PC-9 (cell line): ENCODE results near the gene NRM. TPM values are rescaled to one million over a fixed set of nuclear protein-coding genes. Genes with fewer than 3 reads are reported as not detected.

Experiments
- BruUV-seq: library from RNA; stranded (reverse); fragments of 400-500 nt; replicated peaks from 2 replicates; lab custom pipeline; 2021; lab: Mats Ljungman, UMichigan
- CTCF ChIA-PET: fragments of 300-600 bp; sonication (Branson Sonifier 250); formaldehyde crosslinking; loops from one replicate; lab custom pipeline; 2022; ENCODE audit warnings: antibody characterized with exemption; lab: Charles Lee
- POLR2A ChIA-PET: fragments of 300-600 bp; sonication (Branson Sonifier 250); formaldehyde crosslinking; loops from one replicate; lab custom pipeline; 2022; ENCODE audit warnings: antibody characterized with exemption; ENCODE audit not compliant: unreplicated experiment; lab: Charles Lee
- DNase-seq, 2 experiments: peaks; one replicate each; pipeline versions ENCODE4 v3.0.0 to v3.0.0-alpha.2; 2015 to 2022; ENCODE audit warnings: mixed read lengths in 1 of 2
- H2AFZ ChIP-seq: fragments of 200-600 bp; sonication (generic); 2 replicates; pipeline ENCODE4 v1.8.1; 2017; ENCODE audit warnings: antibody characterized with exemption
- H3F3A ChIP-seq: fragments of 200-600 bp; sonication (generic); 2 replicates; pipeline ENCODE4 v1.8.1; 2017; ENCODE audit warnings: antibody characterized with exemption, mild to moderate bottlenecking, low read depth; ENCODE audit not compliant: insufficient read depth
- H3K27ac ChIP-seq: fragments of 200-600 bp; sonication (generic); 2 replicates; pipeline ENCODE4 v1.6.1; 2016; ENCODE audit warnings: mixed run types
- H3K27me3 ChIP-seq: fragments of 200-600 bp; sonication (generic); 2 replicates; pipeline ENCODE4 v1.6.1; 2016; ENCODE audit warnings: low read depth, mixed run types; ENCODE audit not compliant: insufficient read depth
- H3K36me3 ChIP-seq: fragments of 200-600 bp; sonication (generic); 2 replicates; pipeline ENCODE4 v1.6.1; 2016; ENCODE audit warnings: low read depth, mixed run types
- H3K4me1 ChIP-seq: fragments of 200-600 bp; sonication (generic); replicated peaks from 2 replicates; pipeline ENCODE4 v1.6.1; 2016; ENCODE audit warnings: mixed run types; ENCODE audit not compliant: insufficient read depth
- H3K4me2 ChIP-seq: fragments of 200-600 bp; sonication (generic); 2 replicates; pipeline ENCODE4 v1.6.1; 2017; ENCODE audit warnings: mixed run types
- H3K4me3 ChIP-seq: fragments of 200-600 bp; sonication (generic); 2 replicates; pipeline ENCODE4 v1.6.1; 2016; ENCODE audit warnings: mixed run types
- H3K79me2 ChIP-seq: fragments of 200-600 bp; sonication (generic); 2 replicates; pipeline ENCODE4 v1.6.1; 2017; ENCODE audit warnings: low read depth, mixed run types
- H3K9me2 ChIP-seq: fragments of 200-600 bp; sonication (generic); 2 replicates; pipeline ENCODE4 v1.8.1; 2017; ENCODE audit warnings: mild to moderate bottlenecking; ENCODE audit not compliant: insufficient read depth
- H3K9me3 ChIP-seq: fragments of 200-600 bp; sonication (generic); 2 replicates; pipeline ENCODE4 v1.8.1; 2016; ENCODE audit warnings: low read depth; ENCODE audit not compliant: insufficient read depth
- H4K20me1 ChIP-seq: fragments of 200-600 bp; sonication (generic); 2 replicates; pipeline ENCODE4 v1.8.1; 2017; ENCODE audit not compliant: insufficient read depth
- CTCF ChIP-seq: fragments of 200-600 bp; sonication (generic); conservative IDR thresholded peaks from 2 replicates; pipeline ENCODE4 v1.6.1; 2017; ENCODE audit warnings: mixed run types, antibody characterized with exemption, mild to moderate bottlenecking, moderate library complexity
- EZH2 ChIP-seq: fragments of 200-600 bp; sonication (generic); IDR thresholded peaks from 2 replicates; pipeline ENCODE4 v1.8.0; 2017; ENCODE audit warnings: antibody characterized with exemption, low read depth
- intact Hi-C: fragments of 100-400 bp; cut with micrococcal nuclease; formaldehyde crosslinking; loops from one replicate; pipeline ENCODE4 v1.10.0; 2022; ENCODE audit not compliant: unreplicated experiment
- total RNA-seq: library from RNA; stranded (reverse); gene quantifications from 2 replicates; pipeline ENCODE4 v1.2.3, GENCODE V29; 2021

NRM gene
- total RNA-seq, 1 experiment from 2014 or later = 38.3 TPM

- Histone ChIP-seq H3K4me2 (peak overlapping the region; percentile 93), H3K36me3 (no peaks in the 10 kb centered on the region), H3K27ac (peak overlapping the region; percentile 84), H3K4me3 (peak overlapping the region; percentile 98), H3K9me3 (no peaks in the 10 kb centered on the region), H3F3A (peaks cover 53% of the 10 kb centered on the region), H3K4me1 (peaks cover 57% of the 10 kb centered on the region), H3K79me2 (peaks cover 72% of the 10 kb centered on the region), H3K9me2 (no peaks in the 10 kb centered on the region), H3K27me3 (no peaks in the 10 kb centered on the region), H4K20me1 (no peaks in the 10 kb centered on the region), H2AFZ (no peak overlapping the region)
- intact Hi-C loops = no loop called here
- DNase-seq = no peak
- ChIA-PET CTCF (no interaction called here), POLR2A (interaction anchor here (0.6 to 0.7 kb wide), 2 partner anchors 33 to 38 kb away, joined by 4 to 6 read pairs; no protein-coding TSS in a partner anchor)
- BruUV-seq = no TSS peak
- TF ChIP-seq CTCF (no peak), EZH2 (no peak)
These were observed 6.2 kb downstream of the NRM start for GRCh38 chr6:30684386-30685156.

DNA sequence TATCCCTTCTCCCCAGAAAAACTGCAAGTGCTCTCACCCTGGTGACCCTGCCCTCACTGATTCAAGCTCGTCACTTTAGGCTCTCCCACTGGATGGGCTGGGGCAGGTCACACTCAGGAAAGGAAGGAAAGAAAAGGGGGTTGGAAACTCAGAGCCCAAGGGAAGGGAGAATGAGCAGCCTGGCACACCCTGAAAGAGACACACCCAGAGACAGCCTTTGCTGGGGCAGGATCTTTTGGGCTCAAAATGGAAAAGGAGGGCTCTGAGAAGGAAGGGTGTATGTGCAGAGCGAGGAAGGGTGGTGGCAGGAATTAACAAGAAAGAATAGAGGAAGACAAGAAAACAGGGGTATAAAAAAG is 6.8 kb downstream of the NRM start:
- Histone ChIP-seq H2AFZ (no peak overlapping the region), H3K27me3 (no peaks in the 10 kb centered on the region), H3K36me3 (no peaks in the 10 kb centered on the region), H3K9me2 (no peaks in the 10 kb centered on the region), H3F3A (peaks cover 55% of the 10 kb centered on the region), H3K79me2 (peaks cover 74% of the 10 kb centered on the region), H3K4me2 (peak overlapping the region; percentile 93), H3K9me3 (no peaks in the 10 kb centered on the region), H3K4me1 (peaks cover 57% of the 10 kb centered on the region), H4K20me1 (no peaks in the 10 kb centered on the region), H3K4me3 (peak overlapping the region; percentile 98), H3K27ac (peak overlapping the region; percentile 84)
- ChIA-PET POLR2A (interaction anchor here (0.6 to 0.7 kb wide), 2 partner anchors 34 to 39 kb away, joined by 4 to 6 read pairs; no protein-coding TSS in a partner anchor), CTCF (no interaction called here)
- intact Hi-C loops = loop anchor here (2.0 kb wide), 1 partner anchor 199 kb away; no protein-coding TSS in a partner anchor
- TF ChIP-seq CTCF = no peak
- no peak for TF ChIP-seq EZH2
- BruUV-seq = no TSS peak
- no peak for DNase-seq

GRCh38 chr6:30683183-30683979 is 7.4 kb downstream of the NRM start:
- H3K4me2 ChIP-seq = peak overlapping the region; percentile 93
- ChIA-PET POLR2A (no interaction called here), CTCF (no interaction called here)
- no peak for DNase-seq
- peaks cover 54% of the 10 kb centered on the region for H3K4me1 ChIP-seq
- peaks cover 69% of the 10 kb centered on the region for H3K79me2 ChIP-seq
- peak overlapping the region; percentile 98 for H3K4me3 ChIP-seq
- intact Hi-C loops = loop anchor here (2.0 kb wide), 1 partner anchor 199 kb away; no protein-coding TSS in a partner anchor
- peaks cover 58% of the 10 kb centered on the region for H3F3A ChIP-seq
- no peaks in the 10 kb centered on the region for H3K9me2 ChIP-seq
- H3K9me3 ChIP-seq = no peaks in the 10 kb centered on the region
- H3K27ac ChIP-seq = peak overlapping the region; percentile 84
- H2AFZ ChIP-seq = no peak overlapping the region
- H3K27me3 ChIP-seq = no peaks in the 10 kb centered on the region
- H3K36me3 ChIP-seq = no peaks in the 10 kb centered on the region
- TF ChIP-seq EZH2 = no peak
- no peak for TF ChIP-seq CTCF
- no TSS peak for BruUV-seq
- H4K20me1 ChIP-seq = no peaks in the 10 kb centered on the region
